A549 (cell line): ENCODE data around the gene ACER3. TPM values are rescaled to one million over a fixed set of nuclear protein-coding genes. Genes with fewer than 3 reads are reported as not detected.

Experiments
- ATAC-seq, 2 experiments: fragments of 200-7000 bp in 1 of 2; fragments of >200 bp in 1 of 2; cut with Nextera tagmentation in 1 of 2; cut with Tn5 transposase in 1 of 2; 3 replicates each; pipeline versions ENCODE4 v1.8.0 to v1.9.1; 2018 to 2020; ENCODE audit warnings: mild to moderate bottlenecking in 1 of 2, moderate library complexity in 1 of 2
- CTCF ChIA-PET: fragments of 300-600 bp; sonication (Branson Sonifier 250); formaldehyde crosslinking; extraction: SDS; loops from one replicate; lab custom pipeline; 2021; ENCODE audit warnings: antibody characterized with exemption, inconsistent platforms; lab: Yijun Ruan, JAX
- POLR2A ChIA-PET: fragments of 350-600 bp; formaldehyde crosslinking; extraction: SDS; loops from one replicate; lab custom pipeline; 2021; ENCODE audit warnings: antibody characterized with exemption, inconsistent platforms; lab: Yijun Ruan, JAX
- DNase-seq, 2 experiments: peaks; one replicate each; pipeline versions ENCODE4 v3.0.0 to v3.0.0-alpha.2; 2011 to 2016; ENCODE audit warnings: low read depth in 1 of 2, low spot score in 1 of 2
- FAIRE-seq: peaks from 2 replicates; lab custom pipeline; 2011; peaks lifted over from hg19 to GRCh38; lab: Jason Lieb, UNC
- H3K27ac ChIP-seq, 2 experiments: fragments of >200 bp; sonication (Bioruptor Twin); formaldehyde crosslinking; 3 replicates each; pipeline ENCODE4 v1.5.1; 2016 to 2017
- H3K4me1 ChIP-seq: fragments of >200 bp; sonication (Bioruptor Twin); formaldehyde crosslinking; 3 replicates; pipeline ENCODE4 v1.6.1; 2016
- H3K4me2 ChIP-seq: fragments of >200 bp; sonication (Bioruptor Twin); formaldehyde crosslinking; 3 replicates; pipeline ENCODE4 v1.6.1; 2016
- H3K4me3 ChIP-seq: fragments of >200 bp; sonication (Bioruptor Twin); formaldehyde crosslinking; 3 replicates; pipeline ENCODE4 v1.5.1; 2016
- H3K9me3 ChIP-seq: fragments of >200 bp; sonication (Bioruptor Twin); formaldehyde crosslinking; 3 replicates; pipeline ENCODE4 v1.6.1; 2016
- BHLHE40 ChIP-seq: IDR thresholded peaks from 2 replicates; pipeline ENCODE4 v1.6.1; 2012; ENCODE audit warnings: low read depth, low read length, inconsistent platforms
- EHF ChIP-seq: fragments of 250-450 bp; sonication (Bioruptor Pico); IDR thresholded peaks from 2 replicates; pipeline ENCODE4 v1.5.0; 2020; ENCODE audit warnings: mild to moderate bottlenecking
- EHMT2 ChIP-seq: fragments of 200-600 bp; sonication (generic); IDR thresholded peaks from 2 replicates; pipeline ENCODE4 v1.6.1; 2016; ENCODE audit warnings: antibody characterized with exemption, low read depth, mild to moderate bottlenecking, moderate library complexity
- FOSL2 ChIP-seq, 2 experiments: fragments of 450-650 bp in 1 of 2; fragments of >200 bp in 1 of 2; sonication (Bioruptor Twin) in 1 of 2; formaldehyde crosslinking; IDR thresholded peaks; 2 replicates each; pipeline versions ENCODE4 v1.5.0 to v1.6.1; 2016 to 2020; ENCODE audit warnings: mild to moderate bottlenecking in 1 of 2, moderate library complexity in 1 of 2
- FOXS1 ChIP-seq: fragments of 250-450 bp; sonication (Bioruptor Pico); IDR thresholded peaks from 2 replicates; pipeline ENCODE4 v1.5.0; 2020; ENCODE audit warnings: mild to moderate bottlenecking, moderate library complexity
- HEYL ChIP-seq: fragments of 250-450 bp; sonication (Bioruptor Pico); IDR thresholded peaks from 2 replicates; pipeline ENCODE4 v1.8.0; 2021; ENCODE audit warnings: mild to moderate bottlenecking, moderate library complexity
- HOXB13 ChIP-seq: fragments of 250-450 bp; sonication (Bioruptor Pico); IDR thresholded peaks from 2 replicates; pipeline ENCODE4 v1.5.0; 2020; ENCODE audit warnings: low read depth, mild to moderate bottlenecking, moderate library complexity
- HOXB5 ChIP-seq: fragments of 250-450 bp; sonication (Bioruptor Pico); IDR thresholded peaks from 2 replicates; pipeline ENCODE4 v1.5.0; 2020; ENCODE audit warnings: mild to moderate bottlenecking, moderate library complexity
- JUN ChIP-seq, 2 experiments: fragments of >200 bp; sonication (Bioruptor Twin); formaldehyde crosslinking; IDR thresholded peaks; 2 replicates in 1 of 2; 3 replicates in 1 of 2; pipeline ENCODE4 v1.6.1; 2016 to 2017
- JUNB ChIP-seq: fragments of >200 bp; sonication (Bioruptor Twin); formaldehyde crosslinking; IDR thresholded peaks from 2 replicates; pipeline ENCODE4 v1.6.1; 2016
- KDM1A ChIP-seq: fragments of 200-600 bp; sonication (generic); IDR thresholded peaks from 2 replicates; pipeline ENCODE4 v1.6.1; 2016; ENCODE audit warnings: low read depth, mild to moderate bottlenecking
- MAFK ChIP-seq: fragments of 450-650 bp; IDR thresholded peaks from 2 replicates; pipeline ENCODE4 v1.6.1; 2014; ENCODE audit not compliant: partially characterized antibody
- POLR2AphosphoS2 ChIP-seq: conservative IDR thresholded peaks from 2 replicates; pipeline ENCODE4 v1.6.1; 2012; ENCODE audit warnings: low read length, improper control_type of control experiment, inconsistent platforms
- RAD21 ChIP-seq, 2 experiments: fragments of >200 bp in 1 of 2; sonication (Bioruptor Twin) in 1 of 2; formaldehyde crosslinking in 1 of 2; IDR thresholded peaks in 1 of 2; conservative IDR thresholded peaks in 1 of 2; 2 replicates in 1 of 2; 3 replicates in 1 of 2; pipeline ENCODE4 v1.6.1; 2012 to 2018; ENCODE audit warnings: inconsistent platforms in 1 of 2
- RCOR1 ChIP-seq: fragments of 150-350 bp; IDR thresholded peaks from 2 replicates; pipeline ENCODE4 v1.6.1; 2014; ENCODE audit warnings: antibody characterized with exemption, low read length, low read depth
- RNF2 ChIP-seq: fragments of 200-600 bp; sonication (generic); IDR thresholded peaks from 2 replicates; pipeline ENCODE4 v1.6.1; 2016; ENCODE audit warnings: low read depth, mild to moderate bottlenecking, antibody characterized with exemption, moderate library complexity, borderline replicate concordance
- ZNF302 ChIP-seq: fragments of 250-450 bp; sonication (Bioruptor Pico); IDR thresholded peaks from 2 replicates; pipeline ENCODE4 v1.9.0; 2021; ENCODE audit warnings: inconsistent platforms, mild to moderate bottlenecking, moderate library complexity
- ZSCAN20 ChIP-seq: fragments of 250-450 bp; sonication (Bioruptor Pico); IDR thresholded peaks from 2 replicates; pipeline ENCODE4 v1.8.0; 2022; ENCODE audit warnings: mild to moderate bottlenecking, moderate library complexity
- WGBS: methylation state at CpG from one replicate; pipeline ENCODE4 v1.1.6; 2017; ENCODE audit errors: missing lambda C conversion rate; 5-methylcytosine and 5-hydroxymethylcytosine counted together
- polyA plus RNA-seq, 4 experiments: library from polyadenylated mRNA; depleted of rRNA in 3 of 4; stranded (reverse); fragments of >200 nt; fragmentation: RNase III in 1 of 4; extraction: RNeasy Plus Mini Kit Qiagen cat#74134 plus additional on column Dnase treatment in 1 of 4; gene quantifications; 2 replicates in 3 of 4; 3 replicates in 1 of 4; pipeline ENCODE4 v1.2.3, GENCODE V29; 2011 to 2017
- TF ChIP-seq, protein P1 (sequence below): fragments of >200 bp; sonication (Bioruptor Twin); formaldehyde crosslinking; IDR thresholded peaks from 3 replicates; pipeline ENCODE4 v1.5.1; 2016
- TF ChIP-seq, protein P2 (sequence below): fragments of 250-450 bp; sonication (Bioruptor Pico); IDR thresholded peaks from 2 replicates; pipeline ENCODE4 v1.5.0; 2021; ENCODE audit warnings: mild to moderate bottlenecking, moderate library complexity, borderline replicate concordance
- TF ChIP-seq, protein P3 (sequence below): fragments of >200 bp; sonication (Bioruptor Twin); formaldehyde crosslinking; IDR thresholded peaks from 2 replicates; pipeline ENCODE4 v1.6.1; 2016
- TF ChIP-seq, protein P4 (sequence below): fragments of 200-600 bp; sonication (generic); IDR thresholded peaks from 2 replicates; pipeline ENCODE4 v1.6.1; 2016; ENCODE audit warnings: antibody characterized with exemption, mild to moderate bottlenecking, moderate library complexity
- TF ChIP-seq, protein P5 (sequence below): fragments of 250-450 bp; sonication (Bioruptor Pico); IDR thresholded peaks from 2 replicates; pipeline ENCODE4 v1.5.0; 2020; ENCODE audit warnings: low read depth, mild to moderate bottlenecking, moderate library complexity
- TF ChIP-seq, protein P6 (sequence below): IDR thresholded peaks from 2 replicates; pipeline ENCODE4 v1.6.1; 2012
- TF ChIP-seq, protein P7 (sequence below): fragments of >200 bp; sonication (Bioruptor Twin); formaldehyde crosslinking; IDR thresholded peaks from 3 replicates; pipeline ENCODE4 v1.6.1; 2016
- TF ChIP-seq, protein P8 (sequence below): fragments of 450-650 bp; IDR thresholded peaks from 2 replicates; pipeline ENCODE4 v1.6.1; 2014; ENCODE audit warnings: antibody characterized with exemption

Gene ACER3
- polyA plus RNA-seq, 2 of the 4 experiments (the other 2 are of a cell fraction) = 16.0 to 46.6 TPM

DNA sequence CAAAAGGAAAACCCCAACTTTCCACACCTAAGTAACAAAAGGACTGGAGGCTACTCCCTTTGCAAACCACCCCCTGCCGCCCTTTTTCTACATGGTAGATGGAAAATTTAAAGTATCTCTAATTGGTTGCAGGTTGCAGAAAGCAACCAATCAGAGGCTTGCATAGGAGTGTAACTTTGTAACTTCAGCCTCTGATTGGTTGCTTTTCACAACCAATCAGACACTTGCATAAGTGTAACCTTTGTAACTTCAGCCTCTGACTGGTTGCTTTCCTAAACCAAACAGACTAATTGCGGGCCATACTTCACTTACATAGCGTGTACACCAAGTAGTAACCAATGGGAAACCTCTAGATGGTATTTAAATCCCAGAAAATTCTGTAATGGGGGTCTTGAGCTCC is 16.8 kb upstream of the ACER3 start:
- ChIA-PET CTCF (interaction anchor here (1.2 to 1.5 kb wide), 2 partner anchors 26 to 38 kb away, joined by 4 read pairs; no protein-coding TSS in a partner anchor), POLR2A (no interaction called here)
- no peak overlapping the region for H3K27ac ChIP-seq
- WGBS = 88% methylated on average over 3 of the region's 3 CpGs
- TF ChIP-seq, protein P1, sequence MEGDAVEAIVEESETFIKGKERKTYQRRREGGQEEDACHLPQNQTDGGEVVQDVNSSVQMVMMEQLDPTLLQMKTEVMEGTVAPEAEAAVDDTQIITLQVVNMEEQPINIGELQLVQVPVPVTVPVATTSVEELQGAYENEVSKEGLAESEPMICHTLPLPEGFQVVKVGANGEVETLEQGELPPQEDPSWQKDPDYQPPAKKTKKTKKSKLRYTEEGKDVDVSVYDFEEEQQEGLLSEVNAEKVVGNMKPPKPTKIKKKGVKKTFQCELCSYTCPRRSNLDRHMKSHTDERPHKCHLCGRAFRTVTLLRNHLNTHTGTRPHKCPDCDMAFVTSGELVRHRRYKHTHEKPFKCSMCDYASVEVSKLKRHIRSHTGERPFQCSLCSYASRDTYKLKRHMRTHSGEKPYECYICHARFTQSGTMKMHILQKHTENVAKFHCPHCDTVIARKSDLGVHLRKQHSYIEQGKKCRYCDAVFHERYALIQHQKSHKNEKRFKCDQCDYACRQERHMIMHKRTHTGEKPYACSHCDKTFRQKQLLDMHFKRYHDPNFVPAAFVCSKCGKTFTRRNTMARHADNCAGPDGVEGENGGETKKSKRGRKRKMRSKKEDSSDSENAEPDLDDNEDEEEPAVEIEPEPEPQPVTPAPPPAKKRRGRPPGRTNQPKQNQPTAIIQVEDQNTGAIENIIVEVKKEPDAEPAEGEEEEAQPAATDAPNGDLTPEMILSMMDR = no peak
- TF ChIP-seq RNF2 (no peak), HOXB5 (CRISPR knock-in tag) (no peak), EHMT2 (no peak), EHF (CRISPR knock-in tag) (no peak)
- TF ChIP-seq, protein P2, sequence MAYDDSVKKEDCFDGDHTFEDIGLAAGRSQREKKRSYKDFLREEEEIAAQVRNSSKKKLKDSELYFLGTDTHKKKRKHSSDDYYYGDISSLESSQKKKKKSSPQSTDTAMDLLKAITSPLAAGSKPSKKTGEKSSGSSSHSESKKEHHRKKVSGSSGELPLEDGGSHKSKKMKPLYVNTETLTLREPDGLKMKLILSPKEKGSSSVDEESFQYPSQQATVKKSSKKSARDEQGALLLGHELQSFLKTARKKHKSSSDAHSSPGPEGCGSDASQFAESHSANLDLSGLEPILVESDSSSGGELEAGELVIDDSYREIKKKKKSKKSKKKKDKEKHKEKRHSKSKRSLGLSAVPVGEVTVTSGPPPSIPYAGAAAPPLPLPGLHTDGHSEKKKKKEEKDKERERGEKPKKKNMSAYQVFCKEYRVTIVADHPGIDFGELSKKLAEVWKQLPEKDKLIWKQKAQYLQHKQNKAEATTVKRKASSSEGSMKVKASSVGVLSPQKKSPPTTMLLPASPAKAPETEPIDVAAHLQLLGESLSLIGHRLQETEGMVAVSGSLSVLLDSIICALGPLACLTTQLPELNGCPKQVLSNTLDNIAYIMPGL (CRISPR knock-in tag) = no peak
- TF ChIP-seq, protein P3, sequence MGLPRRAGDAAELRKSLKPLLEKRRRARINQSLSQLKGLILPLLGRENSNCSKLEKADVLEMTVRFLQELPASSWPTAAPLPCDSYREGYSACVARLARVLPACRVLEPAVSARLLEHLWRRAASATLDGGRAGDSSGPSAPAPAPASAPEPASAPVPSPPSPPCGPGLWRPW = no peak
- TF ChIP-seq, protein P4, sequence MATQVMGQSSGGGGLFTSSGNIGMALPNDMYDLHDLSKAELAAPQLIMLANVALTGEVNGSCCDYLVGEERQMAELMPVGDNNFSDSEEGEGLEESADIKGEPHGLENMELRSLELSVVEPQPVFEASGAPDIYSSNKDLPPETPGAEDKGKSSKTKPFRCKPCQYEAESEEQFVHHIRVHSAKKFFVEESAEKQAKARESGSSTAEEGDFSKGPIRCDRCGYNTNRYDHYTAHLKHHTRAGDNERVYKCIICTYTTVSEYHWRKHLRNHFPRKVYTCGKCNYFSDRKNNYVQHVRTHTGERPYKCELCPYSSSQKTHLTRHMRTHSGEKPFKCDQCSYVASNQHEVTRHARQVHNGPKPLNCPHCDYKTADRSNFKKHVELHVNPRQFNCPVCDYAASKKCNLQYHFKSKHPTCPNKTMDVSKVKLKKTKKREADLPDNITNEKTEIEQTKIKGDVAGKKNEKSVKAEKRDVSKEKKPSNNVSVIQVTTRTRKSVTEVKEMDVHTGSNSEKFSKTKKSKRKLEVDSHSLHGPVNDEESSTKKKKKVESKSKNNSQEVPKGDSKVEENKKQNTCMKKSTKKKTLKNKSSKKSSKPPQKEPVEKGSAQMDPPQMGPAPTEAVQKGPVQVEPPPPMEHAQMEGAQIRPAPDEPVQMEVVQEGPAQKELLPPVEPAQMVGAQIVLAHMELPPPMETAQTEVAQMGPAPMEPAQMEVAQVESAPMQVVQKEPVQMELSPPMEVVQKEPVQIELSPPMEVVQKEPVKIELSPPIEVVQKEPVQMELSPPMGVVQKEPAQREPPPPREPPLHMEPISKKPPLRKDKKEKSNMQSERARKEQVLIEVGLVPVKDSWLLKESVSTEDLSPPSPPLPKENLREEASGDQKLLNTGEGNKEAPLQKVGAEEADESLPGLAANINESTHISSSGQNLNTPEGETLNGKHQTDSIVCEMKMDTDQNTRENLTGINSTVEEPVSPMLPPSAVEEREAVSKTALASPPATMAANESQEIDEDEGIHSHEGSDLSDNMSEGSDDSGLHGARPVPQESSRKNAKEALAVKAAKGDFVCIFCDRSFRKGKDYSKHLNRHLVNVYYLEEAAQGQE = no peak
- TF ChIP-seq, protein P5, sequence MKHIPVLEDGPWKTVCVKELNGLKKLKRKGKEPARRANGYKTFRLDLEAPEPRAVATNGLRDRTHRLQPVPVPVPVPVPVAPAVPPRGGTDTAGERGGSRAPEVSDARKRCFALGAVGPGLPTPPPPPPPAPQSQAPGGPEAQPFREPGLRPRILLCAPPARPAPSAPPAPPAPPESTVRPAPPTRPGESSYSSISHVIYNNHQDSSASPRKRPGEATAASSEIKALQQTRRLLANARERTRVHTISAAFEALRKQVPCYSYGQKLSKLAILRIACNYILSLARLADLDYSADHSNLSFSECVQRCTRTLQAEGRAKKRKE (CRISPR knock-in tag) = no peak
- TF ChIP-seq, all 56 proteins: peak for 0
- no peaks in the 10 kb centered on the region for H3K9me3 ChIP-seq
- FAIRE-seq (no peak), DNase-seq (peak in 1 of 2 experiments; percentile 33), ATAC-seq (no peak)
- H3K4me1 ChIP-seq = peaks cover 8% of the 10 kb centered on the region
- no peak overlapping the region for H3K4me2 ChIP-seq
- no peak overlapping the region for H3K4me3 ChIP-seq

DNA sequence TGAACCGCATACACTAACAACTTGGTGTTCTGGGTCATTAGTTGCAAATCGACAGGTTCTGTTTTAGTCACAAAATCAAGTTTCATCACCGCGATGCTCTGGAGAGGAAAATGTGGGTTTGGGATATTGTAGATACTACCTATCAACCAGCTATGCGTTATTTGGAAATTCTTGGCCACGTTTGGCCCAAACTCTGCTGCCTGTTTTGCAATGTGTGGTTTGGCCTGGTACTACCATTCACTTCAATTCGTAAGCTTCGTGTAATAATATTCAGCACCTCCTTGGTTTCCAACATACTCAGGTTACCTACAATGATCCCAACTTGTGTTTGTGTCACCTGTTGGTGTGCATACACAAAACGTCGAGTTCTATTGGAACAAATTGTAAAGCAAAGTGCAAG is 16.2 kb upstream of the ACER3 start:
- FAIRE-seq = no peak
- no peak overlapping the region for H3K4me2 ChIP-seq
- DNase-seq = no peak
- ATAC-seq = no peak
- peaks cover 2% of the 10 kb centered on the region; the same call in 2 of the 3 replicates for H3K4me1 ChIP-seq
- WGBS = 80% methylated on average over 10 of the region's 10 CpGs
- ChIA-PET CTCF (interaction anchor here (1.5 kb wide), 1 partner anchor 39 kb away, joined by 4 read pairs; no protein-coding TSS in a partner anchor), POLR2A (no interaction called here)
- no peak overlapping the region for H3K27ac ChIP-seq
- no peaks in the 10 kb centered on the region for H3K9me3 ChIP-seq
- no peak overlapping the region for H3K4me3 ChIP-seq
- TF ChIP-seq HOXB5 (CRISPR knock-in tag) (no peak), RCOR1 (no peak), MAFK (no peak), ZSCAN20 (CRISPR knock-in tag) (no peak), ZNF302 (CRISPR knock-in tag) (no peak), RAD21 (conservative IDR thresholded peaks at IDR 0.05 in 1 of 2, IDR thresholded peaks at IDR 0.05 in 1 of 2) (no peak), HOXB13 (CRISPR knock-in tag) (no peak), HEYL (CRISPR knock-in tag) (no peak), FOSL2 (IDR thresholded peaks at IDR 0.05) (no peak), FOSL2 (CRISPR knock-in tag; IDR thresholded peaks at IDR 0.05) (no peak), BHLHE40 (no peak), JUNB (no peak), POLR2AphosphoS2 (no peak), EHMT2 (no peak), FOXS1 (CRISPR knock-in tag) (no peak), KDM1A (no peak), JUN (IDR thresholded peaks at IDR 0.05) (no peak)
- TF ChIP-seq, protein P6, sequence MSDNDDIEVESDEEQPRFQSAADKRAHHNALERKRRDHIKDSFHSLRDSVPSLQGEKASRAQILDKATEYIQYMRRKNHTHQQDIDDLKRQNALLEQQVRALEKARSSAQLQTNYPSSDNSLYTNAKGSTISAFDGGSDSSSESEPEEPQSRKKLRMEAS = no peak
- TF ChIP-seq, protein P7, sequence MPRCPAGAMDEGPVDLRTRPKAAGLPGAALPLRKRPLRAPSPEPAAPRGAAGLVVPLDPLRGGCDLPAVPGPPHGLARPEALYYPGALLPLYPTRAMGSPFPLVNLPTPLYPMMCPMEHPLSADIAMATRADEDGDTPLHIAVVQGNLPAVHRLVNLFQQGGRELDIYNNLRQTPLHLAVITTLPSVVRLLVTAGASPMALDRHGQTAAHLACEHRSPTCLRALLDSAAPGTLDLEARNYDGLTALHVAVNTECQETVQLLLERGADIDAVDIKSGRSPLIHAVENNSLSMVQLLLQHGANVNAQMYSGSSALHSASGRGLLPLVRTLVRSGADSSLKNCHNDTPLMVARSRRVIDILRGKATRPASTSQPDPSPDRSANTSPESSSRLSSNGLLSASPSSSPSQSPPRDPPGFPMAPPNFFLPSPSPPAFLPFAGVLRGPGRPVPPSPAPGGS = no peak
- TF ChIP-seq, protein P8, sequence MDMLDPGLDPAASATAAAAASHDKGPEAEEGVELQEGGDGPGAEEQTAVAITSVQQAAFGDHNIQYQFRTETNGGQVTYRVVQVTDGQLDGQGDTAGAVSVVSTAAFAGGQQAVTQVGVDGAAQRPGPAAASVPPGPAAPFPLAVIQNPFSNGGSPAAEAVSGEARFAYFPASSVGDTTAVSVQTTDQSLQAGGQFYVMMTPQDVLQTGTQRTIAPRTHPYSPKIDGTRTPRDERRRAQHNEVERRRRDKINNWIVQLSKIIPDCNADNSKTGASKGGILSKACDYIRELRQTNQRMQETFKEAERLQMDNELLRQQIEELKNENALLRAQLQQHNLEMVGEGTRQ = no peak
